Activated CD8-positive, alpha-beta memory T cell treated with anti-CD3 and anti-CD28 coated beads, Interleukin-2, amount 50 U/mL, for 1 hour (primary cell): ENCODE measurements around the gene HTR3E.
A peak's percentile ranks its signal among the peaks of the same experiment; 100 is the strongest.
"Not testable (repeated sequence)": the region's sequence is repeated elsewhere in the genome, so short reads cannot be mapped to it uniquely, and the experiment has no call there.

Experiments
- DNase-seq: peaks from one replicate; pipeline ENCODE4 v3.0.0-alpha.2; 2020; ENCODE audit errors: extremely low read depth

Gene HTR3E

DNA sequence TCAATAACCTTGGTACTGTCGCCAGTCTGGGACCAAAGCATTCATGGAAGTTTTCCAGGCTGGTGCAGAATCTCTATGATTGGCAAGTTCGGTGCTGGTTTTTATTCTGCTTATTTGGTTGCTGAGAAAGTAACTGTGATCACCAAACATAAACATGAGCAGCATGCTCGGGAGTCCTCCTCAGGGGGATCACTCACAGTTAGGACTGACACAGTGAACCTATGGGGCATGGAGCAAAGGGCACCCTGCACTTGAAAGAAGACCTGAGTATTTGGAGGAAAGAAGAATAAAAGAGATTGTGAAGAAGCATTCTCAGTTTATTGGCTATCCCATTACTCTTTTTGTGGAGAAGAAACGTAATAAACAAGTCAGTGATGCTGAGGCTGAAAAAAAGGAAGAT is 19.2 kb downstream of the HTR3E start:
- DNase-seq = no peak

DNA sequence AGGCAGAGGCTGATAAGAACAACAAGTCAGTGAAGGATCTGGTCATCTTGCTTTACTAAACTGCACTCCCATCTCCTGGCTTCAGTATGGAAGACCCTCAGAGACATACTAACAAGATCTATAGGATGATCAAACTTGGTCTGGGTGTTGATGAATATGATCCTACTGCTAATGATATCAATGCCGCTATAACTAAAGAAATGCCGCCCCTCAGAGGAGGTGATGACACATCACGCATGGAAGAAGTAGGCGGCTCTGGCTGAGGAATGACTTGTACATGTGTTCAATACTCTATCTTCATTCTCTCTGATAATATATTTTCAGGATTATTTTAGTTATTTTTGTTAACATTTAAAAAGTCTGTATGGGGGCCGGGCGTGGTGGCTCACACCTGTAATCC is 20.8 kb downstream of the HTR3E start:
- no peak for DNase-seq

GRCh38 chr3:184121031-184121430 is 24.2 kb downstream of the HTR3E start:
- DNase-seq = not testable (repeated sequence)

- DNase-seq = no peak
Measured at GRCh38 chr3:184126006-184126405, 29.1 kb downstream of the HTR3E start.

- no peak for DNase-seq
Measured at GRCh38 chr3:184129012-184129411, 32.1 kb downstream of the HTR3E start.

DNA sequence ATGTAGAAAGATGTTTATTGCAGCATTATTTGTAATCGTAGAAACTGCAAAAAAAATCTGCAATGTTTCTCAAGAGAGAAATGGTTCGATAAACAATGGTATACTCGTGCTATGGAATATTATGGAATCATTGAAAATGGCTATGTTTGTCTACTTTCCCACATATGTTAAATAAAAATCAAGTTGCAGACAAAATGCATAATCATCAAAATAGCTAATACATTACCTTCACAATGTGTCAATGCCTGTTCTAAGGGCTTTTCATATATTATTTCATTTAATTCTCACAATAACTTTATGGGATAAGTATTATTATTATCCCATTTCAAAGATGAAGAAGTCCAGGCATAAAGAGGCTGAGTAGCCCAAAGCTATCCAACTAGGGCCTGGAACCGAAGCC is 36.1 kb downstream of the HTR3E start:
- DNase-seq = no peak

GRCh38 chr3:184133840-184134745 is 37.2 kb downstream of the HTR3E start:
- no peak for DNase-seq

DNA sequence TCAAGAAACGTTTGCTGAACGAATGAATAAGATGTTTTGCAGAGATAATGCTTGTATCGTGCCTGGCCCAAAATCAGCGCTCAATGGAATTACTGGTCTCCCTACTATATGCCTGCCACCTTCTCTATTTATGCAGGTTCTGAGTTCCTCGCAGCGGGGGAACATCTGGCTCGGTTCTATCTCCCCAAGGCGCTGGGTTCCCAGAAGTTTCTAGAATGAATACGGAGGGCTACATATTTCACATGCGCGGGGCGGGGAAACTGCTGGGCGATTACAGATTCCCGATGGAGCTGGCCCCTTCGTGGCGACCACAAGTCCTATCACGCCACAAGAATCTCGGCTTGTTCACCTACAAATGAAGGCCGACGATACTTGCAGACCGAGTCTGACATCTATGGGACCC is 37.9 kb downstream of the HTR3E start:
- no peak for DNase-seq

- peak; percentile 75 for DNase-seq
Measured at GRCh38 chr3:184135149-184135910, 38.5 kb downstream of the HTR3E start, which contains the start of gene EIF2B5. Gene EIF2B5, plus strand, starts transcription at chr3:184135358. Its CDS starts 28 bp downstream, at chr3:184135386.

DNA sequence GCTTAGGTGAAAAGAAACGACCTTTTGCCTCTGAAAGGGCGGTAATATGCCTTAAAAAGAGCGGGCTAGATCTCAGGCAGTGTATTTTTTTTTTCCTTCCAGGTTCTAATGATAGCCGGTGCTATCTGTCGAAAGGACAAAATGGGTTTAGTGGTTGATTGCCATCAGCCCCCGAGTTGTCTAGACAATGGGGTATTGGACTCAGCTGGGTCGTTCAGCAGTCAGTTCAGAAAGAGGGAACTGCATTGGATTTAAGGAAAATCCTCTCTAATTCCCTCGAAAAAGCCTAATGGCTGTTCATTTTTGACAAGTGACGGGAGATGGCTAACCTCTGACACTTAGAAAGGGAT is 39.0 kb downstream of the HTR3E start:
- DNase-seq = no peak

- no peak for DNase-seq
Measured at GRCh38 chr3:184140436-184140835, 43.6 kb downstream of the HTR3E start.

DNA sequence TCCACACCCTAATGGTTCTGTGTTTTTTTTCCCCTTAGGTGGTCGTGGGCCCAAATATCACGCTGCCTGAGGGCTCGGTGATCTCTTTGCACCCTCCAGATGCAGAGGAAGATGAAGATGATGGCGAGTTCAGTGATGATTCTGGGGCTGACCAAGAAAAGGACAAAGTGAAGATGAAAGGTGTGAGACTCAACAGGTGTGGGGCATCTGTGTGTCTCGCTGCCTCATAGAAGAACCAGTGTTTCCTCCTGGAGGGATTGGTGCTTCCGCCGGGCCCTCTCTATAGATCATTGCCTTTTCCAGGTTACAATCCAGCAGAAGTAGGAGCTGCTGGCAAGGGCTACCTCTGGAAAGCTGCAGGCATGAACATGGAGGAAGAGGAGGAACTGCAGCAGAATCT is 45.3 kb downstream of the HTR3E start:
- no peak for DNase-seq

GRCh38 chr3:184143327-184143726 is 46.5 kb downstream of the HTR3E start:
- DNase-seq = no peak

- DNase-seq = no peak
Measured at GRCh38 chr3:184144505-184144904, 47.6 kb downstream of the HTR3E start.

- no peak for DNase-seq
Measured at GRCh38 chr3:184145111-184145524, 48.3 kb downstream of the HTR3E start.

GRCh38 chr3:184145751-184146270 is 48.9 kb downstream of the HTR3E start:
- DNase-seq = no peak

- DNase-seq = no peak
Measured at GRCh38 chr3:184148076-184148475, 51.2 kb downstream of the HTR3E start.

GRCh38 chr3:184149123-184149522 is 52.3 kb downstream of the HTR3E start:
- no peak for DNase-seq

- DNase-seq = not testable (repeated sequence)
Measured at GRCh38 chr3:184149770-184150169, 52.9 kb downstream of the HTR3E start.

DNA sequence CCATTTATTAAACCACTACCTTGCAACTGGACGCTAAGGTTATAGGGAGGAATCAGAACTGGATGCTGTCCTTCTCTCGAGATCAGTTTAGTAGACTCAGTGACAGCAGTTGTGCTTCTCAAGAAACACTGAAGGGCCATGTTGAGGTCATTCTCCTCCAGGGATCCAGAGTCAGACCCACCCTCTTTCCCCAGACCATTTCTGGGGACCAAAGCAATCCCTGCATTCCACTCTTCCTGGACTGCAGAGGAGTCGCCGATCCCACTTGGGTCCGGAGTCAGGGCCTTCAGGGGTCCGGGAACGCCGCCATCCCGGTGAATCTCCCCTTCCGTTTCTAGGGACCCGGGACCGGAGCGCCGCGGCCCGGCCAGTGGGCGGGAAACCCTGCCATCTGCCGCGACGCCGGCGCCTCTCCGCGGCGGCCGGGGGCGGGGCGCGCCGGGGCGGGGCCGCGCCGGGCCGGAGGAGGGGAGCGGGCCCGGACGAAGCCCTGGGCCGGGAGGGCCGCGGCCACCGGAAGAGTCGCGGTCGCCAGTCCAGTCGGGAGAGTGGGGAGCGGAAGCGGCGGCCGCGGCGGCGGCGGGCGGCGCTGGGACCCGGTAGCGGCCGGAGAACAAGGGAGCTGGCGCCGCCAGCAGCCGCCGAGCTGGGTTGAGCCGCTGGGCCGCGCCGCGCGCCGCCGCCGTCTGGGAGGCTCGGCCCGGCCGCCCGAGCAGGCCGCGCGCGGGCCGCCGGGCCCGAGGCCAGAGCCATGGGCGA is 58.2 kb downstream of the HTR3E start, which contains the start of gene DVL3:
TSS of gene DVL3 (plus strand) at position 493 of the 759 bp plus-strand sequence. CDS start at position 752, 259 bp downstream.
- DNase-seq = no peak

GRCh38 chr3:184155644-184156521 is 59.0 kb downstream of the HTR3E start:
- no peak for DNase-seq
